Thyroid gland (tissue), 4 donors: ENCODE measurements around the gene TLE4.

Source experiments
- CTCF ChIP-seq, 6 experiments: fragments of 200-600 bp in 3 of 6; fragments of 450-650 bp in 3 of 6; sonication (generic) in 3 of 6; IDR thresholded peaks; one replicate each; pipeline ENCODE4 v1.5.1; 2016 to 2019; ENCODE audit warnings: antibody characterized with exemption in 6 of 6, mild to moderate bottlenecking in 2 of 6, inconsistent platforms in 1 of 6, moderate library complexity in 1 of 6
- POLR2A ChIP-seq, 2 donors: fragments of 450-650 bp; IDR thresholded peaks; one replicate each; pipeline ENCODE4 v1.6.1; 2017; ENCODE audit warnings: antibody characterized with exemption in 2 of 2, mild to moderate bottlenecking in 2 of 2, moderate library complexity in 1 of 2

GRCh38 chr9:79682076-79682736, 110.4 kb downstream of the TLE4 start:
- TF ChIP-seq CTCF (IDR thresholded peaks at IDR 0.05) (no peak), POLR2A (IDR thresholded peaks at IDR 0.05) (no peak)
